CD4-positive, CD25-positive, alpha-beta regulatory T cell (primary cell): ENCODE results near the gene NUMA1. TPM values are rescaled to one million over a fixed set of nuclear protein-coding genes. Genes with fewer than 3 reads are reported as not detected.

Experiments
- ATAC-seq, 2 donors: fragments of 150-1000 bp; cut with Tn5 transposase; one replicate each; pipeline ENCODE4 v1.10.0; 2021; ENCODE audit warnings: low read depth in 2 of 2, moderate number of reproducible peaks in 2 of 2, moderate library complexity in 1 of 2
- DNase-seq, 3 donors: peaks; one replicate each; pipeline versions ENCODE4 v3.0.0 to v3.0.0-alpha.2; 2012 to 2022; ENCODE audit warnings: mixed read lengths in 1 of 3
- H3K27ac ChIP-seq: one replicate; pipeline ENCODE4 v1.7.0; 2013; ENCODE audit warnings: mild to moderate bottlenecking, low read length; ENCODE audit not compliant: insufficient read depth, poor library complexity, severe bottlenecking
- H3K27me3 ChIP-seq: one replicate; pipeline ENCODE4 v1.7.0; 2013; ENCODE audit warnings: low read length; ENCODE audit not compliant: control insufficient read depth, insufficient read depth
- H3K36me3 ChIP-seq: one replicate; pipeline ENCODE4 v1.7.0; 2013; ENCODE audit warnings: mild to moderate bottlenecking, low read length, moderate library complexity; ENCODE audit not compliant: control insufficient read depth, insufficient read depth
- H3K4me1 ChIP-seq: 2 replicates; pipeline ENCODE4 v1.7.0; 2013; ENCODE audit warnings: mild to moderate bottlenecking, low read length; ENCODE audit not compliant: insufficient read depth, control insufficient read depth, poor library complexity, severe bottlenecking
- H3K4me3 ChIP-seq: one replicate; pipeline ENCODE4 v1.7.0; 2013; ENCODE audit warnings: low read depth, mild to moderate bottlenecking, low read length, moderate library complexity
- H3K9me3 ChIP-seq, 2 experiments: 1 replicate in 1 of 2; 2 replicates in 1 of 2; pipeline ENCODE4 v1.7.0; 2013; ENCODE audit warnings: low read length in 2 of 2, mild to moderate bottlenecking in 1 of 2, moderate library complexity in 1 of 2; ENCODE audit not compliant: control insufficient read depth in 2 of 2
- H3K27ac Mint-ChIP-seq, 3 donors: one replicate each; pipeline ENCODE4 v1.8.0; 2020 to 2022; ENCODE audit warnings: mild to moderate bottlenecking in 3 of 3, mixed read lengths in 3 of 3, moderate library complexity in 2 of 3
- H3K27me3 Mint-ChIP-seq: one replicate; pipeline ENCODE4 v1.8.0; 2022; ENCODE audit warnings: mild to moderate bottlenecking, mixed read lengths
- H3K36me3 Mint-ChIP-seq: one replicate; pipeline ENCODE4 v1.8.0; 2020; ENCODE audit warnings: mixed read lengths
- H3K4me1 Mint-ChIP-seq, 4 donors: one replicate each; pipeline ENCODE4 v1.8.0; 2020 to 2022; ENCODE audit warnings: mixed read lengths in 4 of 4, mild to moderate bottlenecking in 1 of 4
- H3K4me3 Mint-ChIP-seq, 4 donors: one replicate each; pipeline ENCODE4 v1.8.0; 2020 to 2022; ENCODE audit warnings: mild to moderate bottlenecking in 4 of 4, mixed read lengths in 4 of 4, moderate library complexity in 3 of 4
- H3K9me3 Mint-ChIP-seq, 7 donors: one replicate each; pipeline ENCODE4 v1.8.0; 2020 to 2022; ENCODE audit warnings: mixed read lengths in 7 of 7, mild to moderate bottlenecking in 3 of 7, moderate library complexity in 2 of 7
- polyA plus RNA-seq, 4 donors: library from polyadenylated mRNA; unstranded; fragments of 300-500 nt; fragmentation: Illumina TruSeq; gene quantifications; one replicate each; pipeline ENCODE4 v1.2.3, GENCODE V29; 2021
- total RNA-seq: library from RNA; stranded (reverse); gene quantifications from one replicate; pipeline ENCODE4 v1.2.3, GENCODE V29; 2022

NUMA1 gene
- total and polyA plus RNA-seq, 5 donors from 2014 or later = 14.0 to 272 (median 23.5) TPM

GRCh38 chr11:72012091-72012630 is 68.2 kb downstream of the NUMA1 start:
- Histone ChIP-seq H3K27ac (no peak overlapping the region), H3K36me3 (peaks cover 98% of the 10 kb centered on the region), H3K9me3 (no peaks in the 10 kb centered on the region), H3K4me1 (no peaks in the 10 kb centered on the region), H3K27me3 (no peaks in the 10 kb centered on the region), H3K4me3 (no peak overlapping the region)
- ATAC-seq (no peak), DNase-seq (no peak)
- Mint-ChIP-seq H3K27me3 (no peaks in the 10 kb centered on the region), H3K9me3 (peaks cover 0 to 2% (median 0%) of the 10 kb centered on the region in 7 donors), H3K36me3 (peaks cover 55% of the 10 kb centered on the region), H3K4me3 (no peak overlapping the region), H3K4me1 (peaks cover 0 to 15% (median 8%) of the 10 kb centered on the region in 4 donors), H3K27ac (peak overlapping the region in 2 of 3 donors; percentile 20 to 80)

DNA sequence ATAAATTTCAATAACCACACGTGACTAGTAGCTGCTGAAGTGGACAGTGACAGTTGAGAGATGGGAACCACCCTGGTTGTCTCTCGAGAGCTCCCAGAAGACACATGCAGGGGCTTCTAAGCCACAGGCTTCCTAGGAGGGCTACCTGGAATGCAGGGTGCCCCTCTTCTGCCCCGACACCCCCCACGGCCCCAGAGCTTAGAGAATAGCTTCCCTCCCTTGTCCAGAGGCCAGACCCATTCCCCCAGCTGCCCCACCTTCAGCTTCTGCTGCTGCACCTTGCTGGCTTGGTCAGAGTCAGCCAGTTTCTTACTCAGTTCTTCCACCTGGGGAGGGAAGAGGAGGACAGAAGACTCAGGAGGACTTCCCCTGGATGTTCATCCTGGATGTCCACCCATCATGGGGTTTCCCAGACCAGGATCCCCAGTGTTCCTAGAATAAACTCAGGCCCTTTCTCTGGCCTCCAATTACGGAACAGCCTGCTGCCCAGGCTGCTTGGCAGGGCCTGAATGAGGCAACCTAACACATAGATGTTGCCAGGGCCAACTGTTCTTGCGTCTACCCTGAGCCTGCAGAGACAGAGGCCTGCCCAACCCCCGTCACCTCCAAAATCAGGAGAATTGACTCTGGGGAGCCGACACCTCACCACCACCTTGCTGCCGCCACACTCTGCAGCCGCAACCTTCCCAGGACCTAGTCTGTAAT is 69.7 kb downstream of the NUMA1 start:
- H3K27ac ChIP-seq = peak overlapping the region; percentile 5
- no peaks in the 10 kb centered on the region for H3K4me1 ChIP-seq
- peak overlapping the region; percentile 52 to 80 (median 55) for H3K27ac Mint-ChIP-seq
- H3K9me3 ChIP-seq = no peaks in the 10 kb centered on the region
- DNase-seq (no peak), ATAC-seq (no peak)
- peaks cover 0 to 2% (median 0%) of the 10 kb centered on the region in 7 donors for H3K9me3 Mint-ChIP-seq
- H3K4me1 Mint-ChIP-seq = peaks cover 0 to 15% (median 8%) of the 10 kb centered on the region in 4 donors
- no peaks in the 10 kb centered on the region for H3K27me3 ChIP-seq
- peaks cover 55% of the 10 kb centered on the region for H3K36me3 Mint-ChIP-seq
- H3K4me3 ChIP-seq = no peak overlapping the region
- no peak overlapping the region for H3K4me3 Mint-ChIP-seq
- H3K36me3 ChIP-seq = peaks cover 98% of the 10 kb centered on the region
- H3K27me3 Mint-ChIP-seq = no peaks in the 10 kb centered on the region

DNA sequence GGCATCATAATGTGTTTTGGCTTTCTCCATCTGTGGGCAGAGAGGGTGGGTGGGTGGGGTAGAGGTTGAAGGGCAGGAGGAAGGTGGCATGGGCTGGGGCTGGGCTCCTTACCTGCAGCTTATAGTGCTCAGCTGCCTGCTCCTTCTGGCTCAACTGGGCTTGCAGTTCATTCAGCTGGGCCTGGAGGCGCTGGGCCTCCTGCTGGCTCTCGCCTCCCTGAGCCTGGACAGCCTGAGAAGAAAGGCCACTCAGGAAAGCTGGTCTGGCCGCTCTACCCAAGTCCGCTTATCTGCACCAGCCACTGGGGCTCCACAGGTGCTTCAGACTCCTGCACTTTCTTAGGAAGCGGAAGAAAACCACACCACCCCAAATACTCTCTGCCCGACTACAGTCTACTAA is 71.2 kb downstream of the NUMA1 start:
- no peaks in the 10 kb centered on the region for H3K4me1 ChIP-seq
- H3K9me3 Mint-ChIP-seq = peaks cover 0 to 2% (median 0%) of the 10 kb centered on the region in 7 donors
- DNase-seq (no peak), ATAC-seq (no peak)
- H3K27ac ChIP-seq = no peak overlapping the region
- H3K4me3 Mint-ChIP-seq = no peak overlapping the region
- no peak overlapping the region for H3K4me3 ChIP-seq
- H3K27me3 ChIP-seq = no peaks in the 10 kb centered on the region
- peaks cover 0 to 11% (median 6%) of the 10 kb centered on the region in 4 donors for H3K4me1 Mint-ChIP-seq
- no peak overlapping the region for H3K27ac Mint-ChIP-seq
- peaks cover 99% of the 10 kb centered on the region for H3K36me3 ChIP-seq
- H3K36me3 Mint-ChIP-seq = peaks cover 48% of the 10 kb centered on the region
- H3K27me3 Mint-ChIP-seq = no peaks in the 10 kb centered on the region
- H3K9me3 ChIP-seq = no peaks in the 10 kb centered on the region

GRCh38 chr11:72008728-72009127 is 71.6 kb downstream of the NUMA1 start:
- Mint-ChIP-seq H3K4me1 (peaks cover 0 to 11% (median 6%) of the 10 kb centered on the region in 4 donors), H3K4me3 (no peak overlapping the region), H3K27ac (peak overlapping the region in 1 of 3 donors; percentile 69), H3K27me3 (no peaks in the 10 kb centered on the region), H3K9me3 (peaks cover 0 to 2% (median 0%) of the 10 kb centered on the region in 7 donors), H3K36me3 (peaks cover 49% of the 10 kb centered on the region)
- Histone ChIP-seq H3K4me1 (no peaks in the 10 kb centered on the region), H3K4me3 (no peak overlapping the region), H3K27ac (no peak overlapping the region), H3K36me3 (peaks cover 99% of the 10 kb centered on the region), H3K9me3 (no peaks in the 10 kb centered on the region), H3K27me3 (no peaks in the 10 kb centered on the region)
- DNase-seq (no peak), ATAC-seq (no peak)

DNA sequence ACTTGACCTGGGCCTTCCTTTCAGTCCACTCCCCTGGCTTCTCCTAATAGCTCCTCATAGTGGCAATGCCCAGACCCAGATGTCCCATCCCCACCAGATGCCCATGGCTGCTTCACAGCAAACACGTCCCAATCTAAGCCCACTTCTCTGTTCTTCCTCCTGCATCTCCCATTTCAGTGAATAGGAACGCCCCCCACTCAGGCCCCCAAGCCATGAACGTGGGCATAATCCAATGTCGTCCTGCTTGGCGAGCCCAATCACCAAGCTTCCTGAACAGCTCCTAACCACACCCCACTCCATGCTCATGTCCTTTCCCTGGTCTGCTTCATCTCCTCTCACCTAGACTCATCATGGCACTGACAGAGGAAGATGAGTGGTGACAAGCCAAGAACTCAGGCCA is 72.8 kb downstream of the NUMA1 start:
- H3K9me3 ChIP-seq = no peaks in the 10 kb centered on the region
- Mint-ChIP-seq H3K4me1 (peaks cover 0 to 11% (median 6%) of the 10 kb centered on the region in 4 donors), H3K27ac (no peak overlapping the region), H3K4me3 (peak overlapping the region in 1 of 4 donors; percentile 47), H3K27me3 (no peaks in the 10 kb centered on the region), H3K9me3 (peaks cover 0 to 2% (median 0%) of the 10 kb centered on the region in 7 donors), H3K36me3 (peaks cover 46% of the 10 kb centered on the region)
- H3K4me1 ChIP-seq = no peaks in the 10 kb centered on the region
- ATAC-seq = no peak
- H3K4me3 ChIP-seq = no peak overlapping the region
- no peaks in the 10 kb centered on the region for H3K27me3 ChIP-seq
- peaks cover 98% of the 10 kb centered on the region for H3K36me3 ChIP-seq
- no peak overlapping the region for H3K27ac ChIP-seq
- DNase-seq = no peak

GRCh38 chr11:72007089-72007476 is 73.3 kb downstream of the NUMA1 start:
- Histone ChIP-seq H3K36me3 (peaks cover 95% of the 10 kb centered on the region), H3K9me3 (no peaks in the 10 kb centered on the region), H3K27ac (no peak overlapping the region), H3K27me3 (no peaks in the 10 kb centered on the region), H3K4me3 (no peak overlapping the region), H3K4me1 (no peaks in the 10 kb centered on the region)
- no peak overlapping the region for H3K27ac Mint-ChIP-seq
- ATAC-seq = no peak
- peaks cover 51% of the 10 kb centered on the region for H3K36me3 Mint-ChIP-seq
- no peak overlapping the region for H3K4me3 Mint-ChIP-seq
- H3K9me3 Mint-ChIP-seq = peaks cover 0 to 2% (median 0%) of the 10 kb centered on the region in 7 donors
- no peaks in the 10 kb centered on the region for H3K27me3 Mint-ChIP-seq
- DNase-seq = no peak
- H3K4me1 Mint-ChIP-seq = peaks cover 0 to 16% (median 6%) of the 10 kb centered on the region in 4 donors

GRCh38 chr11:72006309-72007088 is 73.8 kb downstream of the NUMA1 start:
- Histone ChIP-seq H3K36me3 (peaks cover 95% of the 10 kb centered on the region), H3K27ac (no peak overlapping the region), H3K9me3 (no peaks in the 10 kb centered on the region), H3K27me3 (no peaks in the 10 kb centered on the region), H3K4me1 (no peaks in the 10 kb centered on the region), H3K4me3 (no peak overlapping the region)
- Mint-ChIP-seq H3K4me1 (peaks cover 0 to 16% (median 7%) of the 10 kb centered on the region in 4 donors), H3K4me3 (no peak overlapping the region), H3K27ac (peak overlapping the region in 1 of 3 donors; percentile 16), H3K9me3 (peaks cover 0 to 2% (median 0%) of the 10 kb centered on the region in 7 donors), H3K27me3 (no peaks in the 10 kb centered on the region), H3K36me3 (peaks cover 55% of the 10 kb centered on the region)
- no peak for DNase-seq
- no peak for ATAC-seq
